Spinal cord (tissue), 10 donors: Measurements from ENCODE around the gene RUNDC1. TPM values are rescaled to one million over a fixed set of nuclear protein-coding genes. Genes with fewer than 3 reads are reported as not detected.

Experiments
- DNase-seq, 6 donors: peaks; one replicate each; pipeline versions ENCODE4 v3.0.0 to v3.0.0-alpha.2; 2013 to 2015; ENCODE audit warnings: low spot score in 6 of 6, low read depth in 4 of 6
- H3K27ac ChIP-seq: one replicate; pipeline ENCODE4 v1.5.1; 2013; ENCODE audit warnings: low read depth, low read length, control low read depth
- H3K27me3 ChIP-seq: one replicate; pipeline ENCODE4 v1.6.1; 2013; ENCODE audit warnings: low read length; ENCODE audit not compliant: control insufficient read depth, insufficient read depth
- H3K36me3 ChIP-seq: one replicate; pipeline ENCODE4 v1.6.1; 2013; ENCODE audit warnings: low read length; ENCODE audit not compliant: control insufficient read depth, insufficient read depth
- H3K4me1 ChIP-seq: one replicate; pipeline ENCODE4 v1.6.1; 2013; ENCODE audit warnings: low read length; ENCODE audit not compliant: control insufficient read depth, insufficient read depth
- H3K4me3 ChIP-seq: one replicate; pipeline ENCODE4 v1.5.1; 2013; ENCODE audit warnings: low read depth, low read length, control low read depth
- H3K9me3 ChIP-seq: one replicate; pipeline ENCODE4 v1.6.1; 2013; ENCODE audit warnings: low read length; ENCODE audit not compliant: control insufficient read depth, insufficient read depth
- WGBS: methylation state at CpG from one replicate; pipeline ENCODE4 v1.1.5; 2013; ENCODE audit warnings: missing lambda C conversion rate; ENCODE audit not compliant: insufficient coverage; 5-methylcytosine and 5-hydroxymethylcytosine counted together
- long read RNA-seq, 4 donors: transcript quantifications; one replicate each; lab custom pipeline, GENCODE V29; 2026
- polyA plus RNA-seq, 2 donors: library from polyadenylated mRNA; unstranded; fragments of 120-200 nt; gene quantifications; one replicate each; pipeline ENCODE4 v1.2.1, GENCODE V29; 2013; ENCODE audit not compliant: insufficient read length in 2 of 2
- total RNA-seq, 2 donors: library from RNA; depleted of rRNA in 1 of 2; stranded (reverse); fragments of 120-200 nt in 1 of 2; fragments of >200 nt in 1 of 2; gene quantifications; one replicate each; pipeline versions ENCODE4 v1.2.3 to v1.2.4, GENCODE V29; 2013 to 2014
- donor health status: healthy.

Gene RUNDC1
- total RNA-seq: 10 to 100 TPM; 12.2 to 12.5 TPM
- 10 to 100 TPM; 21.0 to 21.3 TPM for polyA plus RNA-seq
- long read RNA-seq, donor 1, partial matches to known transcripts: 24 of 140 reads
- long read RNA-seq, donor 1, other reads (novel, unspliced or antisense): 110 of 140 reads
- long read RNA-seq, donor 2, partial matches to known transcripts: 0 of 1 reads
- long read RNA-seq, donor 2, other reads (novel, unspliced or antisense): 0 of 1 reads
- long read RNA-seq, donor 3, partial matches to known transcripts: 0 of 1 reads
- long read RNA-seq, donor 3, other reads (novel, unspliced or antisense): 0 of 1 reads
- long read RNA-seq, donor 4, partial matches to known transcripts: 0 of 2 reads
- long read RNA-seq, donor 4, other reads (novel, unspliced or antisense): 0 of 2 reads

DNA sequence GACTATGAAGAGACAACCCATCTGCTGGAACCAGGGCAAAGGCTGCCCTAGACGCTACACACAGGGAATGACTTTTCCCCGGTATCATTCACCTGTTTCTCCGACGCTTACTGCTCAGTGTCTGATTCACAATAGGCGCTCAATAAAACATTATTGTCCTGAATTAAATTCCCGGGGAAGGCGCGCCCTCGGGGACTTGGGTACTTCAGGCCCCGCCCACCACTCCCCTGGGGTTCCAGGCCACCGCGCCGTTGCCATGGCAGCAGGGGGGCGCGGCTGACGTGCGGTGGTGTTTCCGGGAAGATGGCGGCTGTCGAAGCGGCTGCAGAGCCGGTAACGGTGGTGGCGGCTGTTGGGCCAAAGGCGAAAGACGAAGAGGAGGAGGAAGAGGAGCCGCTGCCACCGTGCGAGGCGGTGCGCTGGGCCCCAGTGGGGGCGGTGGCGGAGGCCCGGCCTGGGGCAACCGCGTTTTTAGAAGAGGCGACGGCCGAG, at the start of gene RUNDC1:
Gene RUNDC1, plus strand, starts transcription at position 292 of the 492 bp plus-strand sequence. Its CDS starts 12 bp downstream, at position 304.
- Histone ChIP-seq H3K4me1 (peaks cover 26% of the 10 kb centered on the region), H3K27me3 (no peaks in the 10 kb centered on the region), H3K27ac (peak within 1 kb of the TSS; percentile 57), H3K36me3 (peaks cover 15% of the 10 kb centered on the region), H3K9me3 (no peaks in the 10 kb centered on the region), H3K4me3 (peak within 1 kb of the TSS; percentile 72)
- peak; percentile 66 to 97 (median 86) for DNase-seq
- 0% methylated on average over 39 of the region's 39 CpGs for WGBS

DNA sequence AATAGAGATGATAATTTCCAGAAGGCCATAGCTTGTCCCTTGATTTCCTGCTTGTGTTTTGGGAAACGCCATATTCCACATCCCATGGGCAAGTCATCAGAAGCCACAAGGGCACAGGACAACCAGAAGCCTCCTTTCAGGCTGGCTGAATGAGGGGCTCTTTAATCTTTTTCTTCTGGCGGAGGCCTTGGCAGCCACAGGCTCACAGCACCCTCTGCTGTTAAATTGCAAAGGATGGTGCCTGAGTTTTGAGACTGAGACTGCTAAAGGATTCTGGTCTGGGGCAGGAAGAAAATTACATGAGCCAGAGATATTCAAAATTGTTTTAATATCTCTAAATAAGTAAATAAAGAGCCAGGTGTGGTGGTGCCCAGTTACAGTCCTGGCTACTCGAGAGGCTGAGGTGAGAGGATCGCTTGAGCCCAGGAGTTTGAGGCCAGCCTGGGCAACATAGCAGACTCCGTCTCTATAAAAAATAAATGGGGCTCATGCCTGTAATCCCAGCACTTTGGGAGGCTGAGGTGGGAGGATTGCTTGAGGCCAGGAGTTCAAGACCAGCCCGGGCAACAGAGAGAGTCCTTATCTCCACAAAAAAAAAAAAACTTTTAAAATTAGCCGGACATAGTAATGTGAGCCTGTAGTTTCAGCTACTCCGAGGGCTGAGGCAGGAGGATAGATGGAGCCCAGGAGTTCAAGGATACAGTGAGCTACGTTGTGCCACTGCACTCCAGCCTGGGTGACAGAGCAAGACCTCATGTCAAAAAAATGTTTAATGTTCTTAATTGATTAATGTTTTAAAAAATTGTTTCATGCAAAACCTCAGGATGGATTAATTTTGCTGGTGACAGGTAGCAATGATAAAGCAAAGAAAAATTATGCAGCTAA, 42.4 kb upstream of the RUNDC1 start:
- no peaks in the 10 kb centered on the region for H3K4me1 ChIP-seq
- no peaks in the 10 kb centered on the region for H3K9me3 ChIP-seq
- H3K27me3 ChIP-seq: no peaks in the 10 kb centered on the region
- no peak overlapping the region for H3K27ac ChIP-seq
- 75% methylated on average over 2 of the region's 9 CpGs for WGBS
- DNase-seq: peak in 5 of 6 donors; percentile 30 to 84 (median 48)
- H3K4me3 ChIP-seq: no peak overlapping the region
- H3K36me3 ChIP-seq: no peaks in the 10 kb centered on the region

DNA sequence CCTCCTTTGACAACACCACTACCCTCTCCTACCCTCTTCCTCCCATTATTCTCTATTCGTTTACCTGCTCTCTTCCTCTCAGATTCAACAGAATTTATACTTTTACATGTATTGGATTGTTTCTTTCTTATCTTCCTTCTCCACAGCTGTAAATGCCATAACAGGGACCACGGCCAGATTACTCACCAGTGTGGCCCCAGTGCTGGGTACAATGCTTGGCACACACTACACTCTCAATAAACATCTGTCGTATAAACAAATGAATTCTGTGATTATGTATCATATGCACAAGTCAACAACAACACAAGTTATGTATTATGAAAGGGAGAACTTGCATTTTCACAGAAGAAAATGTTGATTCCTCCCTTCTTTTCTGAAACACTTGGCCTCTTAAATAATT, 36.2 kb upstream of the RUNDC1 start:
- H3K36me3 ChIP-seq: peaks cover 11% of the 10 kb centered on the region
- no peak overlapping the region for H3K27ac ChIP-seq
- no peak overlapping the region for H3K4me3 ChIP-seq
- no CpG with 5 or more reads among the region's 3 CpGs for WGBS
- no peak for DNase-seq
- H3K4me1 ChIP-seq: no peaks in the 10 kb centered on the region
- H3K27me3 ChIP-seq: no peaks in the 10 kb centered on the region
- no peaks in the 10 kb centered on the region for H3K9me3 ChIP-seq

DNA sequence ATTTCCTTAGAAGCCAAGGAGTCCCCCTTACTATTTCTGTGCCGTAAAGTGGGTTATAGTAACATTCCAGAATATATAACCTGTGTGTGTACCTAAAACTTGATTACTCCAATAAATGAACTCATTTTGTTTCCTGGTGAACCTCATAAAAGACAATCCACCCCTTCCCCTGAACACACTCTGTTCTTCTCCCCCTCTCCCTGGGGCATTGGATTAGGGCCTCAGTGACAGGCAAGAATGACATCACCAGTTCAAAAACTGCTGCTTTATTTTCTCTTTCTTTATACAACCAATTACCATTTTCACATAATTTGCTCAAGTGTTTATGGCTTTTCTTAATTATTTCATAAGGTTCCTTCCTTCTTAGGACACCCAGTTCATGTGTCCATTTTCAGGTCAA, 33.6 kb upstream of the RUNDC1 start:
- peaks cover 32% of the 10 kb centered on the region for H3K36me3 ChIP-seq

DNA sequence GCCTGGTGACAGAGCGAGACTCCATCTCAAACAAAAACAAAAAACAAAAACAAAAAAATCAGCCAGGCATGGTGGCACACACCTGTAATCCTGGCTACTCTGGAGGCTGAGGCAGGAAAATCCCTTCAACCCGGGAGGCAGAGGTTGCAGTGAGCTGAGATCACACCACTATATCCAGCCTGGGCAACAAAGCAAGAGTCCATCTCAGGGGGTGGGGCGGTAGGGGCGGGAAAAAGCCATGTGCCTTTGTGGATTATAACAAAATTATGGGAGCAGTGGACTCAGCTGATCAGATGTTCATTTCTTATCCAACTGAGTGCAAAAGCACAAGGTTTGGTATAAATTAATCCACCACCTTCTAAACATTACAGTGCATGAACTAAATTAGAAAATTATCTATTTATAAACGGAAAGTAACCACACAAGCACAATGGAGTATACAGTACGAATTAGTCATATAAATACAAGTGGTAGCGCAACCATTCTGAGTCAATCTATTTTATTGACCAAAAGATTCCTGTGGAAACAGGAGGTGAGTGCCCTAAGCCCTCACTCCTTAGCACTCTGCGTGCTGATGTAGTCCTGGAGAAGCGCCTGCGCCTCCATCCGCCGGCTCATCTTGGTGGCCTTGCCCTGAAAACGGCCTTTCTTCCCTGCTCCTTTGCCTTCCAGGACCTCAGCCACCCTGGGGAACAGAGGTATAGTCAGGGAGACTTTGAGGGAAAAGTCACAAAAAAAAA, 30.2 kb upstream of the RUNDC1 start:
- Histone ChIP-seq H3K27ac (no peak overlapping the region), H3K4me3 (no peak overlapping the region), H3K9me3 (no peaks in the 10 kb centered on the region), H3K36me3 (peaks cover 65% of the 10 kb centered on the region), H3K4me1 (no peaks in the 10 kb centered on the region), H3K27me3 (no peaks in the 10 kb centered on the region)
- no peak for DNase-seq
- 90% methylated on average over 3 of the region's 13 CpGs for WGBS

More for the DNA sequence above, 33.6 kb upstream of the RUNDC1 start:
- no peaks in the 10 kb centered on the region for H3K27me3 ChIP-seq
- H3K27ac ChIP-seq: no peak overlapping the region
- no peak for DNase-seq
- H3K9me3 ChIP-seq: no peaks in the 10 kb centered on the region
- H3K4me3 ChIP-seq: no peak overlapping the region
- H3K4me1 ChIP-seq: no peaks in the 10 kb centered on the region
- no CpG with 5 or more reads among the region's 1 CpG for WGBS

DNA sequence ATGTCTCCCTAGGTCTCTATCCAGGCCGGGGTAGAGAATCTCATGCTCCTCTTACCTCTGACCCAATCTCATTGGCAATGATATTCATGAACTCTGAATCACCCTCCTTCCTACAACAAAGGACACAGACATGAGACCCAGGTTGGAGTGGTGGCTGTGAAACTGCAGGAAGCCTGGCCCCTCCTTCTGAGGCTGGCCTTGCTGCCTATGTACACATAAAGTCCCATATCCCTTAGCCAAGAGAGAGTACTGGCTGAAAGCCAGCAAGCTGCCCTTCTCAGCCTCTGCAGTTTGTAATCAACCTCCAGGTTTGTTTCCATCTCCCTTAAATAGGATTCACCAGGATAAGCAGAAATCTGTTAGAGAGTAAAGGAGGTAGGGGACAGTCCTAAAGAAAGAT, 26.7 kb upstream of the RUNDC1 start:
- H3K36me3 ChIP-seq: peaks cover 87% of the 10 kb centered on the region
- H3K9me3 ChIP-seq: no peaks in the 10 kb centered on the region
- no peaks in the 10 kb centered on the region for H3K27me3 ChIP-seq
- no peaks in the 10 kb centered on the region for H3K4me1 ChIP-seq
- H3K4me3 ChIP-seq: no peak overlapping the region
- WGBS: no CpG with 5 or more reads among the region's 1 CpG
- no peak for DNase-seq
- no peak overlapping the region for H3K27ac ChIP-seq

DNA sequence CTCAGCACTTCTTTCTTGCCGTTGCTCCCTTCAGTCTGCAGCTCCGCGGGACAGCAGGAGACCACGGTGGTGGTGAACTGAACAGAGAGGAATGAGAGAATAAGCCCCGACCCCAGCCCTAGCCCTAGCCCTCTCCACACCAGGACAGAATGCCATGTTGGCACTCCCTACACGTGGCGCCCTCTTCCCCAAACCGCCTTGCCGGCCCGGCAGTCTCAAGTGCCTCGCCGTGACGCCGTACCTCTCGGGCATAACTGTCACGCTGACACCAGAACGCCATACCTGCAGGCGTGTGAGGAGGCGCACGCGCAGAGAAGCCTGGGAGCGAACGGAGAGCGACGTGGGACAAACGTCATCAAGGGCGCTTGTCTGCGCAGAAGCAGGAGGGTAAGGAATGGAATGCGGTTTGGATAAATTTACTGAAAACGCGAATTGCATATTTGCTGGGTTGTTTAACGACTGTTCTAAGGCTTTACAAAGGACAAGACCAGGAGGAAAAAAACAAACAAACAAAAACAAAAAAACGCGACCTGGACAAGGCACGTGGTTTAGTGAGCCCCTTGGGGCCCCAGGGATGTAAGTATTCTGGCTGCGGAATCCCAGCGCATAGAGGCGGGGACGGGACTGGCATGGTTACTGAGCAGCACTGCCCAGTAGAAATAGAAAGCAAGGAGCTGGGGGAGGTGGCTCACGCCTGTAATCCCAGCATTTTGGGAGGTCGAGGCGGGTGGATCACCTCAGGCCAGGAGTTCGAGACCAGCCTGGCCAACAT, 16.0 kb upstream of the RUNDC1 start, which contains the start of gene AARSD1:
Gene AARSD1, minus strand, starts transcription at position 294 of the 772 bp plus-strand sequence. Its CDS starts 14 bp downstream, at position 280.
- peak within 1 kb of the TSS; percentile 81 for H3K27ac ChIP-seq
- peaks cover 32% of the 10 kb centered on the region for H3K36me3 ChIP-seq
- under 1% methylated on average over 37 of the region's 43 CpGs for WGBS
- peak; percentile 89 to 98 (median 94) for DNase-seq
- H3K9me3 ChIP-seq: no peaks in the 10 kb centered on the region
- H3K4me1 ChIP-seq: peaks cover 12% of the 10 kb centered on the region
- no peaks in the 10 kb centered on the region for H3K27me3 ChIP-seq
- H3K4me3 ChIP-seq: peak within 1 kb of the TSS; percentile 85

DNA sequence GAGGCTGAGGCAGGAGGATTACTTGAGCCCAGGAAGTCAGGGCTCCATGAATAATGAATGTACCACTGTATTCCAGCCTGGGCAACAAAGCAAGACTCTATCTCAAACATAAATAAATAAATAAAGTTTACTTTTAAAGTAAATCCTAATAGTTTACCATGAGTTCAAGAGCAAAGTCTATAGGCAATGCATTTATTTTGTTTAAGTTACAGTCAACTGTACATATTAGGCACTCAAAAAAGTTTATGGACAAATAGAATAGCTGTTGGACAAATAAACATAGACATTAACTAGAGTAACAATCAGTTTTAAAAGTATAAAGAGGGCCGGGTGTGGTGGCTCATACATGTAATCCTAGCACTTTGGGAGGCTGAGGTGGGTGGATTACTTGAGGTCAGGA, 12.4 kb upstream of the RUNDC1 start:
- no peaks in the 10 kb centered on the region for H3K9me3 ChIP-seq
- H3K27ac ChIP-seq: no peak overlapping the region
- no peaks in the 10 kb centered on the region for H3K27me3 ChIP-seq
- no CpG with 5 or more reads among the region's 1 CpG for WGBS
- H3K36me3 ChIP-seq: no peaks in the 10 kb centered on the region
- peaks cover 8% of the 10 kb centered on the region for H3K4me1 ChIP-seq
- no peak overlapping the region for H3K4me3 ChIP-seq
- no peak for DNase-seq
